ENCODE results near the gene DNER.

Gene DNER

DNA sequence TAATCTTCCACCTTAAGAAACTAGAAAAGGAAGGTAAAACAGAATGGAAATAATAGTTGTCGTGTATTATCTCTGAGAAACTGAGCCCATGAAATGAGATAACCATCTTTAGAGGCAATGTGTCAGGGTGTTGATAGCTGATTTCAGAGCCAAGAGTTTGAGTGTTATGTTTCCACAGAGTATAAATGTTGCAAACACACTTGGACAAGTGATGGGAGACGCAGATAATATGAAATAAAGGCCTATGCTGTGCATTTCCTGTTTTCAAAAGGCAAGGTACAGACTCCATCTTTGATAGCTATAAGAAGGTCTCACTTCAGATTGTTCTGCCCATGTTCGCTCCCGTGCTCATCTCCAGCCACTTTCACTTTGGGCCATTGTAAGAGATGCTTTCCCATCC lies 25.9 kb upstream of the DNER start:
- no peaks in the 10 kb centered on the region for H3K27me3 ChIP-seq (replicated peaks in 2 of 5; ENCODE audit: control insufficient read depth in 4 of 5, insufficient read depth in 5 of 5, low read length in 4 of 5)
- H3K4me3 ChIP-seq (ENCODE audit: control insufficient read depth in 1 of 7, extremely low read depth in 1 of 7, insufficient read depth in 4 of 7, low read depth in 2 of 7, low read length in 6 of 7) = no peak overlapping the region
- ChIA-PET CTCF (no interaction called here), POLR2A (no interaction called here)
- H3K27ac ChIP-seq (ENCODE audit: insufficient read depth in 1 of 2, low read depth in 1 of 2, low read length in 2 of 2, poor library complexity in 1 of 2, severe bottlenecking in 2 of 2) = no peak overlapping the region
- H3K36me3 ChIP-seq (ENCODE audit: control insufficient read depth in 4 of 4, insufficient read depth in 4 of 4, low read length in 3 of 4) = no peaks in the 10 kb centered on the region
- H3K4me1 ChIP-seq (ENCODE audit: control extremely low read depth in 1 of 4, control insufficient read depth in 4 of 4, insufficient read depth in 4 of 4, low read length in 3 of 4) = no peaks in the 10 kb centered on the region
- peaks cover 0 to 30% (median 8%) of the 10 kb centered on the region in 5 experiments for H3K9me3 ChIP-seq (ENCODE audit: control extremely low read depth in 1 of 5, control insufficient read depth in 4 of 5, insufficient read depth in 2 of 5, low read depth in 1 of 5, low read length in 4 of 5)
- peak in 1 of 3 donors; percentile 21 for DNase-seq
- WGBS (ENCODE audit: insufficient coverage) = 85% methylated on average over 4 of the region's 4 CpGs

DNA sequence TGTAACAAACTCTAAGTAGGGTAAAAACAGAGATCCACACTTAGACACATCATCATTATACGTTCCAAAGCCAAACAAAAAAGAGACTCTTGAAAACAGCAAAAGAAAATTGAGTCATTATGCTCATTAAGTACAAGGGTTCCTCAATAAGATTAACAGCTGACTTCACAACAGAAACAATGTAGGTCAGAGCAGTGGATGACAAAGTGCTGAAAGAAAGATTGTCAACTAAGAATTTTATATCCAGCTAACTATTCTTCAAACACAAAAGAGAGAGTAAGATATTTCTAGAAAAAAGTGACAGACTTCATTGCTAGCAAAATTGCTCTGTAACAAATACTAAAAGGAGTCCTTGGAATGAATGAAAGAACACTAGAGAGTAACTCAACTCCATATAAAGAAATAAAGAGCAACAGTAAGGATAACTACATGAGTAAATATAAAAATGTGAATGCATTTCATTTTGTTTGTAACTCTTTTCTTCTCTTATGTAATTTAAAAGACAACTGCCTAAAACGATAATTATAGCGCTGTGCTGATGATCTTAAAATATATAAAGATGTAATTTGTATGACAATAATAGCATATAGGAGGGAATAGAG lies 23.8 kb upstream of the DNER start:
- H3K4me3 ChIP-seq (ENCODE audit: control insufficient read depth in 1 of 7, extremely low read depth in 1 of 7, insufficient read depth in 4 of 7, low read depth in 2 of 7, low read length in 6 of 7) = no peak overlapping the region
- H3K36me3 ChIP-seq (ENCODE audit: control insufficient read depth in 4 of 4, insufficient read depth in 4 of 4, low read length in 3 of 4) = no peaks in the 10 kb centered on the region
- H3K4me1 ChIP-seq (ENCODE audit: control extremely low read depth in 1 of 4, control insufficient read depth in 4 of 4, insufficient read depth in 4 of 4, low read length in 3 of 4) = peaks cover 0 to 2% (median 0%) of the 10 kb centered on the region in 4 experiments
- ChIA-PET POLR2A (no interaction called here), CTCF (no interaction called here)
- H3K27ac ChIP-seq (ENCODE audit: insufficient read depth in 1 of 2, low read depth in 1 of 2, low read length in 2 of 2, poor library complexity in 1 of 2, severe bottlenecking in 2 of 2) = no peak overlapping the region
- H3K27me3 ChIP-seq (replicated peaks in 2 of 5; ENCODE audit: control insufficient read depth in 4 of 5, insufficient read depth in 5 of 5, low read length in 4 of 5) = no peaks in the 10 kb centered on the region
- WGBS (ENCODE audit: insufficient coverage) = no CpG with 5 or more reads among the region's 3 CpGs
- peaks cover 0 to 30% (median 8%) of the 10 kb centered on the region in 5 experiments for H3K9me3 ChIP-seq (ENCODE audit: control extremely low read depth in 1 of 5, control insufficient read depth in 4 of 5, insufficient read depth in 2 of 5, low read depth in 1 of 5, low read length in 4 of 5)
- DNase-seq = peak in 1 of 3 donors; percentile 19

DNA sequence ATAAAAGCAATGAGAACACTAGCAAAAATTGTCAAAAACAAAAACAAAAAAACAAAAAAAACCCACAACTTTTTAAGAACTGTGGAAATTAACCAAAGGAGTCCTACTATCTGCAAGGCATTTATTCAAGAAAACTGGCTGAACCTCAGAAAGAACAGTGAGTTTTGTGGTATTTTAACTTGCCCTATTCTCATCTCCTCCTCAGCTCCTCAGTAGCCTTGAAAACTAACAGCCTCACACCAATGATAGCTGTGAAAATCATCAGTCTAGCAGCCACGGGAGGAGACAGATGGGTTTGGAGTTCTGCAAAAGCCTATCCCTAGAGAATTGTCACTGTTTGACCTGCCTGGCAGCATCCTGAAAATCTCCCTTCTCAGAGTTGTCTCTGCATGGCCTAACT lies 20.1 kb upstream of the DNER start:
- DNase-seq = no peak
- Histone ChIP-seq H3K9me3 (ENCODE audit: control extremely low read depth in 1 of 5, control insufficient read depth in 4 of 5, insufficient read depth in 2 of 5, low read depth in 1 of 5, low read length in 4 of 5) (peaks cover 0 to 24% (median 8%) of the 10 kb centered on the region in 5 experiments), H3K27ac (ENCODE audit: insufficient read depth in 1 of 2, low read depth in 1 of 2, low read length in 2 of 2, poor library complexity in 1 of 2, severe bottlenecking in 2 of 2) (no peak overlapping the region), H3K4me1 (ENCODE audit: control extremely low read depth in 1 of 4, control insufficient read depth in 4 of 4, insufficient read depth in 4 of 4, low read length in 3 of 4) (peaks cover 0 to 2% (median 0%) of the 10 kb centered on the region in 4 experiments), H3K27me3 (replicated peaks in 2 of 5; ENCODE audit: control insufficient read depth in 4 of 5, insufficient read depth in 5 of 5, low read length in 4 of 5) (peaks cover 0 to 2% (median 0%) of the 10 kb centered on the region in 5 experiments), H3K4me3 (ENCODE audit: control insufficient read depth in 1 of 7, extremely low read depth in 1 of 7, insufficient read depth in 4 of 7, low read depth in 2 of 7, low read length in 6 of 7) (no peak overlapping the region), H3K36me3 (ENCODE audit: control insufficient read depth in 4 of 4, insufficient read depth in 4 of 4, low read length in 3 of 4) (no peaks in the 10 kb centered on the region)
- POLR2A ChIA-PET = no interaction called here
- 83% methylated on average over 1 of the region's 1 CpG for WGBS (ENCODE audit: insufficient coverage)
- CTCF ChIA-PET = no interaction called here

DNA sequence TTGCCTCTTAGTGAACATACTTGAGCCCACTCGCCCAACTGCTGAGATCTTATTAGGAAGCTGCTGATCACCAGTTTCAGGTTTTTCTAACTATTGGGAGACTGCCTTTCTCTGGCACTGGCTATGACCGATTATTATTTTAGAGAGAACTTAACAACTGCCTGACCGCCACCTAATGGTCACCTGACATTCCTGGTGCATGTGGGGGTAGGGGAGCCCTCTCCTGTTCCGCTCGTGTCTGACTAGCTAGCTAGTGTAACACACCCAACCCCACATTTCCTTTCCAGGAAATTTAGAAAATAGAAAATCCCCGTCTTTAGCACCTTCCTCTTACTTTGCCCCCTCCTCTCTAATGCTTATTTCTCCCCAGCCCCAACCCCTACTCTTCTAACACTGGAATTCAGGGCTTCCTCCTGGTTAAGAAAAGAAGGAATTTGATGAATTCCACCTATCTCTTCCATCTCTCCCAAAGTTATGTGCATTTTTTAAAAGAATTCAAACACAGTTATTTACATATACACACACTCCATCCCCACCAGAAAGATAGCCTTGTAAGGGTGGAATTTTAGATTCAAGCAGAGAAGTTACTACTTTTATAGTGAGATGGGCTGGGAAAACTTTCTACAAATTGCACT lies 19.4 kb upstream of the DNER start:
- 66% methylated on average over 4 of the region's 6 CpGs for WGBS (ENCODE audit: insufficient coverage)
- CTCF ChIA-PET = no interaction called here
- POLR2A ChIA-PET = no interaction called here
- Histone ChIP-seq H3K27ac (ENCODE audit: insufficient read depth in 1 of 2, low read depth in 1 of 2, low read length in 2 of 2, poor library complexity in 1 of 2, severe bottlenecking in 2 of 2) (no peak overlapping the region), H3K27me3 (replicated peaks in 2 of 5; ENCODE audit: control insufficient read depth in 4 of 5, insufficient read depth in 5 of 5, low read length in 4 of 5) (peaks cover 0 to 2% (median 0%) of the 10 kb centered on the region in 5 experiments), H3K9me3 (ENCODE audit: control extremely low read depth in 1 of 5, control insufficient read depth in 4 of 5, insufficient read depth in 2 of 5, low read depth in 1 of 5, low read length in 4 of 5) (peaks cover 0 to 19% (median 8%) of the 10 kb centered on the region in 5 experiments), H3K36me3 (ENCODE audit: control insufficient read depth in 4 of 4, insufficient read depth in 4 of 4, low read length in 3 of 4) (no peaks in the 10 kb centered on the region), H3K4me1 (ENCODE audit: control extremely low read depth in 1 of 4, control insufficient read depth in 4 of 4, insufficient read depth in 4 of 4, low read length in 3 of 4) (peaks cover 0 to 2% (median 0%) of the 10 kb centered on the region in 4 experiments), H3K4me3 (ENCODE audit: control insufficient read depth in 1 of 7, extremely low read depth in 1 of 7, insufficient read depth in 4 of 7, low read depth in 2 of 7, low read length in 6 of 7) (no peak overlapping the region)
- DNase-seq = no peak

DNA sequence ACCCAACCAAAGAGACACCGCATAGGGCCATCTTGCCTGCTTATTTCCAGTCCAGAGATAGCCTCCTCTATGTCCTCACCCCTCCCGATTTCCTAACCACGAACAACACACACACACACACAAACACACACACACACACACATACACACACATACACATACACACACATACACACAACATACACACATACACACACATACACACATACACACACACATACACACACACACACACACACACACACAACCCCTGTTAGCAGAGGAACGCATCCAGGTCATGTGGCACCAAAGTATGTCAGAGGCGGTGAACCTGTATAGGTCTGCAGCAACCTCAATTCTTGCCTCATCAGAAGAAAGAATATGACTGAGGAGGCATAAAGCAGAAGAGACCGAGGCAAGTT lies 18.5 kb upstream of the DNER start:
- Histone ChIP-seq H3K27me3 (replicated peaks in 2 of 5; ENCODE audit: control insufficient read depth in 4 of 5, insufficient read depth in 5 of 5, low read length in 4 of 5) (peaks cover 0 to 2% (median 0%) of the 10 kb centered on the region in 5 experiments), H3K4me3 (ENCODE audit: control insufficient read depth in 1 of 7, extremely low read depth in 1 of 7, insufficient read depth in 4 of 7, low read depth in 2 of 7, low read length in 6 of 7) (no peak overlapping the region), H3K9me3 (ENCODE audit: control extremely low read depth in 1 of 5, control insufficient read depth in 4 of 5, insufficient read depth in 2 of 5, low read depth in 1 of 5, low read length in 4 of 5) (peaks cover 0 to 11% (median 8%) of the 10 kb centered on the region in 5 experiments), H3K27ac (ENCODE audit: insufficient read depth in 1 of 2, low read depth in 1 of 2, low read length in 2 of 2, poor library complexity in 1 of 2, severe bottlenecking in 2 of 2) (no peak overlapping the region), H3K4me1 (ENCODE audit: control extremely low read depth in 1 of 4, control insufficient read depth in 4 of 4, insufficient read depth in 4 of 4, low read length in 3 of 4) (peaks cover 0 to 2% (median 0%) of the 10 kb centered on the region in 4 experiments), H3K36me3 (ENCODE audit: control insufficient read depth in 4 of 4, insufficient read depth in 4 of 4, low read length in 3 of 4) (no peaks in the 10 kb centered on the region)
- no peak for DNase-seq
- CTCF ChIA-PET = no interaction called here
- POLR2A ChIA-PET = no interaction called here
- 92% methylated on average over 3 of the region's 6 CpGs for WGBS (ENCODE audit: insufficient coverage)

DNA sequence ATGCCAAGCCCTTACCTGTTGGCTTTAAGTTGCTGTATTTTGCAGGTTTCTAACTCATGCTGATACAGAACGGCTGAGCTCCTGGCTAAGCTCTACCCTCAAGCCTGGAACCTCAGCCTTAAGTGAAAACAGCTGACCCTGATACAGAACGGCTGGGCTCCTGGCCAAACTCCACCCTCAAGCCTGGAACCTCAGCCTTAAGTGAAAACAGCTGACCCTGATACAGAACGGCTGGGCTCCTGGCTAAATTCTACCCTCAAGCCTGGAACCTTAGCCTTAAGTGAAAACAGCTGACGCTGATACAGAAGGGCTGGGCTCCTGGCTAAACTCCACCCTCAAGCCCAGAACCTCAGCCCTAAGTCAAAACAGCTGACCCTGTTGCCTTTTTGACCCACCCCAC lies 17.6 kb upstream of the DNER start:
- Histone ChIP-seq H3K4me1 (ENCODE audit: control extremely low read depth in 1 of 4, control insufficient read depth in 4 of 4, insufficient read depth in 4 of 4, low read length in 3 of 4) (peaks cover 0 to 2% (median 0%) of the 10 kb centered on the region in 4 experiments), H3K27me3 (replicated peaks in 2 of 5; ENCODE audit: control insufficient read depth in 4 of 5, insufficient read depth in 5 of 5, low read length in 4 of 5) (peaks cover 0 to 2% (median 0%) of the 10 kb centered on the region in 5 experiments), H3K9me3 (ENCODE audit: control extremely low read depth in 1 of 5, control insufficient read depth in 4 of 5, insufficient read depth in 2 of 5, low read depth in 1 of 5, low read length in 4 of 5) (peaks cover 0 to 7% (median 3%) of the 10 kb centered on the region in 5 experiments), H3K27ac (ENCODE audit: insufficient read depth in 1 of 2, low read depth in 1 of 2, low read length in 2 of 2, poor library complexity in 1 of 2, severe bottlenecking in 2 of 2) (no peak overlapping the region), H3K36me3 (ENCODE audit: control insufficient read depth in 4 of 4, insufficient read depth in 4 of 4, low read length in 3 of 4) (no peaks in the 10 kb centered on the region), H3K4me3 (ENCODE audit: control insufficient read depth in 1 of 7, extremely low read depth in 1 of 7, insufficient read depth in 4 of 7, low read depth in 2 of 7, low read length in 6 of 7) (no peak overlapping the region)
- CTCF ChIA-PET = no interaction called here
- POLR2A ChIA-PET = no interaction called here
- no peak for DNase-seq
- WGBS (ENCODE audit: insufficient coverage) = 85% methylated on average over 4 of the region's 4 CpGs

DNA sequence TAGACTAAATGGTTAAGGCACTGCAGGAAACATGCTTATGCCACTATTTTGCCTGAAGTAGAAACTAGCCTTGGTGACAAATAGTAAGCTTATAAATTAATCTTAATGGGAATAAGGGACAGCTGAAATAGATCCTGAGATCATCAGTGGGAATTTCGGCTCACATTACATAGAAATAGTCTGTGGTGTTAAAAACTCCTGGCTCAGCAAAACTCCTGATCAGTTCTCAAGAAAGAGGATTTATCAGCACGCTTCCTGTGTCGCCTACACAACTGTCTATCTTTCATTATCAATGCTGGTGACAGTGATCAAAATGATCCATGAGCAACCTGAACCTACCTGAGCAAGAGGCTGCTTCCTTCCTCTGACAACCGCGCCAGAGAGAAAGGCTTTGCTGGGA lies 17.0 kb upstream of the DNER start:
- H3K27ac ChIP-seq (ENCODE audit: insufficient read depth in 1 of 2, low read depth in 1 of 2, low read length in 2 of 2, poor library complexity in 1 of 2, severe bottlenecking in 2 of 2) = no peak overlapping the region
- CTCF ChIA-PET = interaction anchor here (0.6 to 0.7 kb wide), 2 partner anchors 14 to 30 kb away, joined by 3 read pairs; no protein-coding TSS in a partner anchor
- no peak for DNase-seq
- 98% methylated on average over 5 of the region's 5 CpGs for WGBS (ENCODE audit: insufficient coverage)
- peaks cover 0 to 2% (median 0%) of the 10 kb centered on the region in 5 experiments for H3K27me3 ChIP-seq (replicated peaks in 2 of 5; ENCODE audit: control insufficient read depth in 4 of 5, insufficient read depth in 5 of 5, low read length in 4 of 5)
- no peaks in the 10 kb centered on the region for H3K36me3 ChIP-seq (ENCODE audit: control insufficient read depth in 4 of 4, insufficient read depth in 4 of 4, low read length in 3 of 4)
- H3K4me1 ChIP-seq (ENCODE audit: control extremely low read depth in 1 of 4, control insufficient read depth in 4 of 4, insufficient read depth in 4 of 4, low read length in 3 of 4) = peaks cover 0 to 2% (median 0%) of the 10 kb centered on the region in 4 experiments
- POLR2A ChIA-PET = no interaction called here
- H3K9me3 ChIP-seq (ENCODE audit: control extremely low read depth in 1 of 5, control insufficient read depth in 4 of 5, insufficient read depth in 2 of 5, low read depth in 1 of 5, low read length in 4 of 5) = peaks cover 0 to 5% (median 0%) of the 10 kb centered on the region in 5 experiments
- no peak overlapping the region for H3K4me3 ChIP-seq (ENCODE audit: control insufficient read depth in 1 of 7, extremely low read depth in 1 of 7, insufficient read depth in 4 of 7, low read depth in 2 of 7, low read length in 6 of 7)

Measured in common myeloid progenitor, CD34-positive (primary cell).